ENCODE data around the gene RBM47. TPM values are rescaled to one million over a fixed set of nuclear protein-coding genes. Genes with fewer than 3 reads are reported as not detected.

RBM47 gene
- total and polyA plus RNA-seq, 10 of the 15 experiments (the other 5 are each of a cell fraction or from before 2014, with no cell fraction given): 7.9 to 45.0 (median 28.7) TPM

DNA sequence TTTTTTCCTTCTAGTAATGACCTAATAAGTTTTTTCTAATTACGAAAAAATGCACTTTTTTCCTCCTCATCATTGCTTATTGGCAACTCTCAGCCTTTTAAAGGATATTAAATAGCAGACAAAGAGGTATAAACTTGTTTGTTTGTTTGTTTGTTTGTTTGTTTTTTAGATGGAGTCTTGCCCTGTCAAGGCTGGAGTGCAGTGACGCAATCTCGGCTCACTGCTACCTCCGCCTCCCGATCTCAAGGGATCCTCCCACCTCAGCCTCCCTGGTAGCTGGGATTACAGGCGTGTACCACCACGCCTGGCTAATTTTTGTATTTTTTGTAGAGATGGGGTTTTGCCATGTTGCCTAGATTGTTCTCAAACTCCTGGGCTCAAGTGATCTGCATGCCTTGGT, 6.0 kb downstream of the RBM47 start:
- Histone ChIP-seq H3K9me3 (replicated peaks; ENCODE audit: control insufficient read depth, insufficient read depth, low read length) (no peaks in the 10 kb centered on the region), H2AFZ (ENCODE audit: control insufficient read depth, low read depth, low read length) (no peak overlapping the region), H3K79me2 (ENCODE audit: control insufficient read depth, insufficient read depth, low read length) (peaks cover 94% of the 10 kb centered on the region), H3K4me2 (ENCODE audit: control insufficient read depth, insufficient read depth) (peak overlapping the region; percentile 64), H3K4me1 (ENCODE audit: control insufficient read depth, insufficient read depth, low read length) (peaks cover 38% of the 10 kb centered on the region), H3K4me3 (peak overlapping the region; percentile 58), H3K27ac (ENCODE audit: control insufficient read depth, insufficient read depth) (peak overlapping the region; percentile 93), H3K9ac (ENCODE audit: control insufficient read depth, insufficient read depth, low read length) (no peak overlapping the region; the same call in 1 of the 2 replicates), H4K20me1 (ENCODE audit: control insufficient read depth, insufficient read depth) (no peaks in the 10 kb centered on the region), H3K27me3 (replicated peaks in 1 of 2; ENCODE audit: control insufficient read depth in 2 of 2, insufficient read depth in 2 of 2, low read length in 1 of 2) (no peaks in the 10 kb centered on the region), H3K36me3 (ENCODE audit: control insufficient read depth in 2 of 2, insufficient read depth in 2 of 2, low read length in 1 of 2) (peaks cover 0 to 9% of the 10 kb centered on the region in 2 experiments; a peak in 3 of 4 replicates)
- BruUV-seq (replicated peaks): no TSS peak
- in situ Hi-C loops (cut with MboI) (no loop called here), intact Hi-C loops (cut with micrococcal nuclease; ENCODE audit: unreplicated experiment) (loop anchor here (1.0 to 10.0 kb wide), 7 partner anchors 33 to 426 kb away; partner anchors contain the start of gene RHOH)
- ChIA-PET CTCF (interaction anchor here (1.4 to 2.1 kb wide), 5 partner anchors 49 to 149 kb away, joined by 3 to 9 read pairs (median 5); no protein-coding TSS in a partner anchor), SMC1A (ENCODE audit: uncharacterized antibody, unreplicated experiment) (interaction anchor here (1.2 to 12.9 kb wide), 8 partner anchors 9 to 150 kb away, joined by 3 to 215 read pairs (median 5); no protein-coding TSS in a partner anchor), POLR2A (interaction anchor here (0.6 to 3.3 kb wide), 2 partner anchors 31 to 47 kb away, joined by 3 to 15 read pairs; no protein-coding TSS in a partner anchor), RAD21 (ENCODE audit: unreplicated experiment) (interaction anchor here (1.3 to 4.7 kb wide), 4 partner anchors 45 to 78 kb away, joined by 4 to 33 read pairs (median 6); no protein-coding TSS in a partner anchor)
- 90% methylated on average over 7 of the region's 7 CpGs for WGBS (ENCODE audit: insufficient coverage, insufficient replicate concordance, low lambda C conversion rate, missing lambda C conversion rate)
- ATAC-seq (no peak), FAIRE-seq (no peak), DNase-seq (ENCODE audit: low read depth, low spot score) (no peak)
- TF ChIP-seq, protein P1, sequence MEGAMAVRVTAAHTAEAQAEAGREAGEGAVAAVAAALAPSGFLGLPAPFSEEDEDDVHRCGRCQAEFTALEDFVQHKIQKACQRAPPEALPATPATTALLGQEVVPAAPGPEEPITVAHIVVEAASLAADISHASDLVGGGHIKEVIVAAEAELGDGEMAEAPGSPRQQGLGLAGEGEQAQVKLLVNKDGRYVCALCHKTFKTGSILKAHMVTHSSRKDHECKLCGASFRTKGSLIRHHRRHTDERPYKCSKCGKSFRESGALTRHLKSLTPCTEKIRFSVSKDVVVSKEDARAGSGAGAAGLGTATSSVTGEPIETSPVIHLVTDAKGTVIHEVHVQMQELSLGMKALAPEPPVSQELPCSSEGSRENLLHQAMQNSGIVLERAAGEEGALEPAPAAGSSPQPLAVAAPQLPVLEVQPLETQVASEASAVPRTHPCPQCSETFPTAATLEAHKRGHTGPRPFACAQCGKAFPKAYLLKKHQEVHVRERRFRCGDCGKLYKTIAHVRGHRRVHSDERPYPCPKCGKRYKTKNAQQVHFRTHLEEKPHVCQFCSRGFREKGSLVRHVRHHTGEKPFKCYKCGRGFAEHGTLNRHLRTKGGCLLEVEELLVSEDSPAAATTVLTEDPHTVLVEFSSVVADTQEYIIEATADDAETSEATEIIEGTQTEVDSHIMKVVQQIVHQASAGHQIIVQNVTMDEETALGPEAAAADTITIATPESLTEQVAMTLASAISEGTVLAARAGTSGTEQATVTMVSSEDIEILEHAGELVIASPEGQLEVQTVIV (IDR thresholded peaks at IDR 0.05; ENCODE audit: borderline replicate concordance, partially characterized antibody): no peak
- TF ChIP-seq EGR1 (IDR thresholded peaks at IDR 0.05; ENCODE audit: borderline replicate concordance in 1 of 2, low read depth in 2 of 2, low read length in 2 of 2): no peak
- TF ChIP-seq SUPT20H (IDR thresholded peaks at IDR 0.05; ENCODE audit: borderline replicate concordance, control insufficient read depth, low read depth, low read length): no peak
- TF ChIP-seq LARP7 (IDR thresholded peaks at IDR 0.05): no peak
- no peak for TF ChIP-seq ZNF207 (IDR thresholded peaks at IDR 0.05; ENCODE audit: borderline replicate concordance)
- TF ChIP-seq NRF1 (conservative IDR thresholded peaks at IDR 0.05; ENCODE audit: low read depth, low read length): no peak
- TF ChIP-seq POLR2AphosphoS5 (IDR thresholded peaks at IDR 0.05; ENCODE audit: low read length): no peak
- no peak for TF ChIP-seq BCL11A (IDR thresholded peaks at IDR 0.05; ENCODE audit: low read depth, low read length)
- TF ChIP-seq, protein P2, sequence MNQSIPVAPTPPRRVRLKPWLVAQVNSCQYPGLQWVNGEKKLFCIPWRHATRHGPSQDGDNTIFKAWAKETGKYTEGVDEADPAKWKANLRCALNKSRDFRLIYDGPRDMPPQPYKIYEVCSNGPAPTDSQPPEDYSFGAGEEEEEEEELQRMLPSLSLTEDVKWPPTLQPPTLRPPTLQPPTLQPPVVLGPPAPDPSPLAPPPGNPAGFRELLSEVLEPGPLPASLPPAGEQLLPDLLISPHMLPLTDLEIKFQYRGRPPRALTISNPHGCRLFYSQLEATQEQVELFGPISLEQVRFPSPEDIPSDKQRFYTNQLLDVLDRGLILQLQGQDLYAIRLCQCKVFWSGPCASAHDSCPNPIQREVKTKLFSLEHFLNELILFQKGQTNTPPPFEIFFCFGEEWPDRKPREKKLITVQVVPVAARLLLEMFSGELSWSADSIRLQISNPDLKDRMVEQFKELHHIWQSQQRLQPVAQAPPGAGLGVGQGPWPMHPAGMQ (IDR thresholded peaks at IDR 0.05; ENCODE audit: borderline replicate concordance): no peak
- no peak for TF ChIP-seq JUNB (IDR thresholded peaks at IDR 0.05)
- no peak for TF ChIP-seq IKZF2 (IDR thresholded peaks at IDR 0.05)
- no peak for TF ChIP-seq ZBED1 (IDR thresholded peaks at IDR 0.05; ENCODE audit: borderline replicate concordance)
- TF ChIP-seq, protein P3, sequence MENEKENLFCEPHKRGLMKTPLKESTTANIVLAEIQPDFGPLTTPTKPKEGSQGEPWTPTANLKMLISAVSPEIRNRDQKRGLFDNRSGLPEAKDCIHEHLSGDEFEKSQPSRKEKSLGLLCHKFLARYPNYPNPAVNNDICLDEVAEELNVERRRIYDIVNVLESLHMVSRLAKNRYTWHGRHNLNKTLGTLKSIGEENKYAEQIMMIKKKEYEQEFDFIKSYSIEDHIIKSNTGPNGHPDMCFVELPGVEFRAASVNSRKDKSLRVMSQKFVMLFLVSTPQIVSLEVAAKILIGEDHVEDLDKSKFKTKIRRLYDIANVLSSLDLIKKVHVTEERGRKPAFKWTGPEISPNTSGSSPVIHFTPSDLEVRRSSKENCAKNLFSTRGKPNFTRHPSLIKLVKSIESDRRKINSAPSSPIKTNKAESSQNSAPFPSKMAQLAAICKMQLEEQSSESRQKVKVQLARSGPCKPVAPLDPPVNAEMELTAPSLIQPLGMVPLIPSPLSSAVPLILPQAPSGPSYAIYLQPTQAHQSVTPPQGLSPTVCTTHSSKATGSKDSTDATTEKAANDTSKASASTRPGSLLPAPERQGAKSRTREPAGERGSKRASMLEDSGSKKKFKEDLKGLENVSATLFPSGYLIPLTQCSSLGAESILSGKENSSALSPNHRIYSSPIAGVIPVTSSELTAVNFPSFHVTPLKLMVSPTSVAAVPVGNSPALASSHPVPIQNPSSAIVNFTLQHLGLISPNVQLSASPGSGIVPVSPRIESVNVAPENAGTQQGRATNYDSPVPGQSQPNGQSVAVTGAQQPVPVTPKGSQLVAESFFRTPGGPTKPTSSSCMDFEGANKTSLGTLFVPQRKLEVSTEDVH (IDR thresholded peaks at IDR 0.05; ENCODE audit: low read depth, partially characterized antibody): no peak
- no peak for TF ChIP-seq POLR2A (IDR thresholded peaks at IDR 0.05; ENCODE audit: low read depth, low read length)
- TF ChIP-seq ZNF217 (IDR thresholded peaks at IDR 0.05): no peak
- TF ChIP-seq NFXL1 (IDR thresholded peaks at IDR 0.05; ENCODE audit: borderline replicate concordance): no peak
- TF ChIP-seq RUNX3 (IDR thresholded peaks at IDR 0.05; ENCODE audit: low read length): no peak
- TF ChIP-seq MYC (IDR thresholded peaks at IDR 0.05; ENCODE audit: insufficient read depth, insufficient read length, insufficient replicate concordance, low read length, severe bottlenecking): no peak

Data from GM12878 (cell line).